Stimulated activated CD4-positive, alpha-beta T cell treated with anti-CD3 and anti-CD28 coated beads, Interleukin-1b, Interleukin-23, amount 100 ng/mL, for 1 hour (primary cell): Measurements from ENCODE around the gene CBR3.
"Not testable (repeated sequence)": the region's sequence is repeated elsewhere in the genome, so short reads cannot be mapped to it uniquely, and the experiment has no call there.

Source experiments
- DNase-seq, 2 donors: peaks; one replicate each; pipeline ENCODE4 v3.0.0-alpha.2; 2020; ENCODE audit warnings: low read depth in 2 of 2

CBR3 gene

GRCh38 chr21:36134803-36135390 is at the start of gene CBR3:
Gene CBR3 (plus strand): TSS chr21:36135079. CDS start chr21:36135193, 114 bp downstream.
- no peak for DNase-seq

GRCh38 chr21:36087362-36088138 is 47.3 kb upstream of the CBR3 start:
- DNase-seq, result no peak

- no peak for DNase-seq
Measured at GRCh38 chr21:36089946-36090345, 44.9 kb upstream of the CBR3 start.

- no peak for DNase-seq
Measured at GRCh38 chr21:36092681-36093080, 42.2 kb upstream of the CBR3 start.

- no peak for DNase-seq
Measured at GRCh38 chr21:36093512-36093911, 41.4 kb upstream of the CBR3 start.

GRCh38 chr21:36096398-36097290 is 38.2 kb upstream of the CBR3 start:
- no peak for DNase-seq

- no peak for DNase-seq
Measured at GRCh38 chr21:36097427-36098181, 37.3 kb upstream of the CBR3 start.

GRCh38 chr21:36098182-36098532 is 36.7 kb upstream of the CBR3 start:
- no peak for DNase-seq

GRCh38 chr21:36099000-36099399 is 35.9 kb upstream of the CBR3 start:
- DNase-seq, result no peak

- not testable (repeated sequence) for DNase-seq
Measured at GRCh38 chr21:36099695-36100211, 35.1 kb upstream of the CBR3 start.

- DNase-seq, result no peak
Measured at GRCh38 chr21:36100971-36101641, 33.8 kb upstream of the CBR3 start.

- DNase-seq, result no peak
Measured at GRCh38 chr21:36103434-36103833, 31.4 kb upstream of the CBR3 start.

- no peak for DNase-seq
Measured at GRCh38 chr21:36104317-36105300, 30.3 kb upstream of the CBR3 start.

- DNase-seq, result no peak
Measured at GRCh38 chr21:36105327-36105842, 29.5 kb upstream of the CBR3 start.

GRCh38 chr21:36109868-36110267 is 25.0 kb upstream of the CBR3 start:
- DNase-seq, result no peak

GRCh38 chr21:36111238-36111637 is 23.6 kb upstream of the CBR3 start:
- DNase-seq, result no peak

- no peak for DNase-seq
Measured at GRCh38 chr21:36113647-36114428, 21.0 kb upstream of the CBR3 start.

- DNase-seq, result no peak
Measured at GRCh38 chr21:36115138-36115730, 19.6 kb upstream of the CBR3 start.
